DND-41 (cell line): ENCODE results near the gene CPEB1.

Experiments used
- EZH2 ChIP-seq: IDR thresholded peaks from 3 replicates; pipeline ENCODE4 v1.6.1; 2012; ENCODE audit warnings: borderline replicate concordance, low read depth, mild to moderate bottlenecking, moderate library complexity, low read length, inconsistent platforms; ENCODE audit not compliant: severe bottlenecking
- TF ChIP-seq, protein P1 (sequence below): IDR thresholded peaks from 2 replicates; pipeline ENCODE4 v1.5.1; 2012; ENCODE audit warnings: borderline replicate concordance, low read length, moderate library complexity, mild to moderate bottlenecking; ENCODE audit not compliant: poor library complexity, severe bottlenecking; ENCODE audit errors: extremely low read depth

DNA sequence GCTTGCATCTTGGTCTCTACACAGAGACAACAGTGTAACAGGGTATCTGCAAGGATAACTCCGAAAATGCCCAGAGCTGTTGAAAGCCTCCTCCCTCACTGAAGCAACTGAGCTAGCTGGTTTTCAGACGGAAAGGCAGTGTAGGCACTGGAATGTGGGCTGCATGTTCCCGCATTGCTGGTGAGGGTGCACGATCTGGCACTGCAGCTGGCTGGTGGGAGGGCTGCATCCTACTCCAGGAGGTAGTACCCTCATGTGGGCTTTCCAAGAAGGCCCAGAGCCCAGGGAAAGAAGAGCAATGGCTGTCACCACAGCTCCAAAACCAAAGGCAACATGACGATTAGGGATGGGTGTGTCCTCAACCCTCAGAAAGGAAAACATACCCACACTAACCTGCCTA lies 78.2 kb downstream of the CPEB1 start:
- TF ChIP-seq, protein P1, sequence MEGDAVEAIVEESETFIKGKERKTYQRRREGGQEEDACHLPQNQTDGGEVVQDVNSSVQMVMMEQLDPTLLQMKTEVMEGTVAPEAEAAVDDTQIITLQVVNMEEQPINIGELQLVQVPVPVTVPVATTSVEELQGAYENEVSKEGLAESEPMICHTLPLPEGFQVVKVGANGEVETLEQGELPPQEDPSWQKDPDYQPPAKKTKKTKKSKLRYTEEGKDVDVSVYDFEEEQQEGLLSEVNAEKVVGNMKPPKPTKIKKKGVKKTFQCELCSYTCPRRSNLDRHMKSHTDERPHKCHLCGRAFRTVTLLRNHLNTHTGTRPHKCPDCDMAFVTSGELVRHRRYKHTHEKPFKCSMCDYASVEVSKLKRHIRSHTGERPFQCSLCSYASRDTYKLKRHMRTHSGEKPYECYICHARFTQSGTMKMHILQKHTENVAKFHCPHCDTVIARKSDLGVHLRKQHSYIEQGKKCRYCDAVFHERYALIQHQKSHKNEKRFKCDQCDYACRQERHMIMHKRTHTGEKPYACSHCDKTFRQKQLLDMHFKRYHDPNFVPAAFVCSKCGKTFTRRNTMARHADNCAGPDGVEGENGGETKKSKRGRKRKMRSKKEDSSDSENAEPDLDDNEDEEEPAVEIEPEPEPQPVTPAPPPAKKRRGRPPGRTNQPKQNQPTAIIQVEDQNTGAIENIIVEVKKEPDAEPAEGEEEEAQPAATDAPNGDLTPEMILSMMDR = no peak
- TF ChIP-seq EZH2 = no peak
